ENCODE data around the gene LPP. TPM values are rescaled to one million over a fixed set of nuclear protein-coding genes. Genes with fewer than 3 reads are reported as not detected.

LPP gene
- total and polyA plus RNA-seq, 9 of the 15 experiments (the other 6 are each of a cell fraction or from before 2014, with no cell fraction given) = 0.07 to 0.18 TPM; not detected in 7

DNA sequence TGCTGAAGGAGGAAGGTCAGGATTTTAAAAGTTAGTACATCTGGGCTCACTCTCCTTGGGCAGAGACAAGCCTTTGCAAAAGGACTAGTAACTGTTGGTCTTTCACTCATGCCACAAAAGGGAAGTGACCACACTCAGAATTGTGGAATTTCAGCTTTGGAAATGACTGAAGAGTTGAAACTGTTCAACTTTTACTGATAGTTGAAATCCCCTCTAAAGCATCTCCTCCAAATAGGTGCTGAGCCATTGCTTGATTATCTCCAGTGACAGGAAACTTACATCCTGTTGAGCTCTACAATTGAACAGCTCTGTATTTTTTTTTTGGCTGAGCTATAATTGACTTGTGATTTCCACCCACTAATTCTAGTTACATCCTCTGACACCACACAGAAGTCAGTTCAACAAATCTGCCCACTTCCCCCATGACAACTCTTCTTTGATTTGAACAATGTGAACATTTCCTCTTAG, 763.0 kb downstream of the LPP start:
- no peak overlapping the region for H3K27ac ChIP-seq (ENCODE audit: extremely low read depth, low read depth, low read length)
- no peak overlapping the region for H3K4me3 ChIP-seq
- H3K36me3 ChIP-seq (ENCODE audit: control insufficient read depth, insufficient read depth, low read length) = no peaks in the 10 kb centered on the region
- TF ChIP-seq NCOR1 (IDR thresholded peaks at IDR 0.05) = no peak
- no peak for TF ChIP-seq TRIM24 (IDR thresholded peaks at IDR 0.05)
- no peak for TF ChIP-seq BDP1 (IDR thresholded peaks at IDR 0.05; ENCODE audit: insufficient read depth, insufficient read length)
- TF ChIP-seq CBX8 (IDR thresholded peaks at IDR 0.05; ENCODE audit: borderline replicate concordance, extremely low read depth, low read depth, low read length, poor library complexity, severe bottlenecking) = no peak
- TF ChIP-seq KHSRP (IDR thresholded peaks at IDR 0.05) = no peak
- TF ChIP-seq TFAM (CRISPR knock-in tag; conservative IDR thresholded peaks at IDR 0.05) = no peak
- no peak for TF ChIP-seq HCFC1 (IDR thresholded peaks at IDR 0.05; ENCODE audit: low read depth, low read length)
- TF ChIP-seq, protein P1, sequence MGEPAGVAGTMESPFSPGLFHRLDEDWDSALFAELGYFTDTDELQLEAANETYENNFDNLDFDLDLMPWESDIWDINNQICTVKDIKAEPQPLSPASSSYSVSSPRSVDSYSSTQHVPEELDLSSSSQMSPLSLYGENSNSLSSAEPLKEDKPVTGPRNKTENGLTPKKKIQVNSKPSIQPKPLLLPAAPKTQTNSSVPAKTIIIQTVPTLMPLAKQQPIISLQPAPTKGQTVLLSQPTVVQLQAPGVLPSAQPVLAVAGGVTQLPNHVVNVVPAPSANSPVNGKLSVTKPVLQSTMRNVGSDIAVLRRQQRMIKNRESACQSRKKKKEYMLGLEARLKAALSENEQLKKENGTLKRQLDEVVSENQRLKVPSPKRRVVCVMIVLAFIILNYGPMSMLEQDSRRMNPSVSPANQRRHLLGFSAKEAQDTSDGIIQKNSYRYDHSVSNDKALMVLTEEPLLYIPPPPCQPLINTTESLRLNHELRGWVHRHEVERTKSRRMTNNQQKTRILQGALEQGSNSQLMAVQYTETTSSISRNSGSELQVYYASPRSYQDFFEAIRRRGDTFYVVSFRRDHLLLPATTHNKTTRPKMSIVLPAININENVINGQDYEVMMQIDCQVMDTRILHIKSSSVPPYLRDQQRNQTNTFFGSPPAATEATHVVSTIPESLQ (CRISPR knock-in tag; IDR thresholded peaks at IDR 0.05) = no peak
- TF ChIP-seq ZNF707 (CRISPR knock-in tag; conservative IDR thresholded peaks at IDR 0.05) = no peak
- TF ChIP-seq CEBPG (CRISPR knock-in tag; IDR thresholded peaks at IDR 0.05) = no peak
- no peak for TF ChIP-seq CEBPG (tag; conservative IDR thresholded peaks at IDR 0.05 in 1 of 2, IDR thresholded peaks at IDR 0.05 in 1 of 2)
- no peak for TF ChIP-seq BRD9 (IDR thresholded peaks at IDR 0.05; ENCODE audit: low read depth, partially characterized antibody)
- no peaks in the 10 kb centered on the region for H3K4me1 ChIP-seq (replicated peaks in 1 of 2; ENCODE audit: control insufficient read depth in 2 of 2, insufficient read depth in 2 of 2, low read length in 2 of 2)
- in situ Hi-C loops (cut with MboI) = no loop called here
- no peak for FAIRE-seq
- DNase-seq (ENCODE audit: extremely low read depth in 1 of 4, low spot score in 3 of 4) = no peak
- POLR2A ChIA-PET = no interaction called here
- H2AFZ ChIP-seq (ENCODE audit: low read depth, low read length) = no peak overlapping the region
- no peaks in the 10 kb centered on the region for H3K9me1 ChIP-seq (ENCODE audit: control insufficient read depth, insufficient read depth, low read length)
- H4K20me1 ChIP-seq (replicated peaks; ENCODE audit: control insufficient read depth, insufficient read depth, low read length) = no peaks in the 10 kb centered on the region
- no peak overlapping the region for H3K9ac ChIP-seq (ENCODE audit: insufficient read depth in 1 of 2, low read depth in 2 of 2, low read length in 2 of 2)
- CTCF ChIA-PET (ENCODE audit: low intra/inter-chr PET ratio) = no interaction called here
- no peak for ATAC-seq
- no peaks in the 10 kb centered on the region for H3K27me3 ChIP-seq (ENCODE audit: control insufficient read depth in 2 of 2, insufficient read depth in 2 of 2, low read length in 2 of 2)
- no TSS peak for BruUV-seq (replicated peaks)
- no peaks in the 10 kb centered on the region for H3K79me2 ChIP-seq (ENCODE audit: control insufficient read depth, insufficient read depth, low read length)
- intact Hi-C loops (cut with micrococcal nuclease) = no loop called here
- no peaks in the 10 kb centered on the region; the same call in 1 of the 2 replicates for H3K9me3 ChIP-seq (replicated peaks; ENCODE audit: control insufficient read depth, insufficient read depth, low read depth, low read length)
- H3K4me2 ChIP-seq (ENCODE audit: insufficient read depth, low read length) = no peak overlapping the region

Measured in K562 (cell line).